HuH-7.5 (cell line): Measurements from ENCODE around the gene DISC1.
"Not testable (repeated sequence)": the region's sequence is repeated elsewhere in the genome, so short reads cannot be mapped to it uniquely, and the experiment has no call there.

ENCODE experiments used
- DNase-seq: peaks from one replicate; pipeline ENCODE4 v3.0.0; 2011; ENCODE audit warnings: low spot score

DISC1 gene

DNA sequence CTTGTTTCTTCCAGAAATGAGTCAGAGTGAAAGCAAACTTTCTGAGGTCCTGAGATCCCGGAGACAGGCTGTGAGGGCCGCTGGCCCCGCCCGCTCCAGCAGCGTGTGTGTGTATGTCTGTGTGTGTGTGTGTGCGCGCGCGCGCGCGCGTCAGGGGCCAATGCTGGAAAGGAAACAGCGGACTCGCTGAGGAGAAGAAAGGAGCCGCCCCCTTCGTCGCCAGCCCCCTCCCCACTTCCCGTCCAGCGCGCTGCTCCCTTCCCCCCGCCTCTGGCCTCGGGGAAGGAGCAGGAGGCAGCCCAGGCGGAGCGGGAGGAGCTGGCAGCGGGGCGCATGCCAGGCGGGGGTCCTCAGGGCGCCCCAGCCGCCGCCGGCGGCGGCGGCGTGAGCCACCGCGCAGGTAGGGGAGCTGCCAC, at the start of gene DISC1:
Gene DISC1, plus strand, starts transcription at position 256 of the 416 bp plus-strand sequence. Its CDS starts 78 bp downstream, at position 334.
- peak; percentile 61 for DNase-seq

DNA sequence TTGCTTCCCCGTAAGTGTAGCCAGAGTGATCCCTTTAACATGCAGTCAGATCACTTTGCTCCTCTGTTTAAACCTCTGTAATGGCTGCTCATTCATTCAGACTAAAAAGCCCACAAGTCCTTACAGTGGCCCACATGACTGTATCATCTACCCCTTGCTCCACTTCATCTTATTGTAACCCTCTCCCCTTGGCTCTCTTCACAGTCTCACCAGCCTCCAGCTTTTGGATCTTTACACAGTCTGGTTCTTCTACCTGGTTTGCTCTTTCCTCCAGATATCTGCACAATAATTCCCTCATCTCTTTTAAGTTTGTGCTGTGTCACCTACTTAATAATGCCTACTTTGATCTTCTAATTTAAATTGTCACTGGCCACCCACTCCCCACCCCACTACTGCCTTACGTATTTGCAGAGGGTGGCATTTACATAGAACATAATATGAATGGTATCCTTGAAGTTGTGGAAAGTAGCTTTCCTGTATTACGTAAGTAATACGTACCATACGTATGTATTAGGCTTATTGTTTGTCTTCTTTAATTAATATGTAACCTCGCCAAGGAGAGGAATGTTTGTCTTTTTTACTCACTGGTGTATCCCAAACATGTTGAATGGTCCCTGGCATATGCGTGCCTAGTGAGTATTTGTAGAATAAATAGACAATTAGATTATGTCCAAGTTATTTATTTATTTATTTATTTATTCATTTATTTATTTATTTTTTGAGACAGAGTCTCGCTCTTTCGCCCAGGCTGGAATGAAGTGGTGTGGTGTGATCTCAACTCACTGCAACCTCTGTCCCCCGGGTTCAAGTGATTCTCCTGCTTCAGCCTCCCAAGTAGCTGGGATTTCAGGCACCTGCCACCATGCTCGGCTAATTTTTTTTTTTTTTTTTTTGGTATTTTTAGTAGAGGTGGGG, 49.5 kb upstream of the DISC1 start:
- DNase-seq: peak; percentile 9

DNA sequence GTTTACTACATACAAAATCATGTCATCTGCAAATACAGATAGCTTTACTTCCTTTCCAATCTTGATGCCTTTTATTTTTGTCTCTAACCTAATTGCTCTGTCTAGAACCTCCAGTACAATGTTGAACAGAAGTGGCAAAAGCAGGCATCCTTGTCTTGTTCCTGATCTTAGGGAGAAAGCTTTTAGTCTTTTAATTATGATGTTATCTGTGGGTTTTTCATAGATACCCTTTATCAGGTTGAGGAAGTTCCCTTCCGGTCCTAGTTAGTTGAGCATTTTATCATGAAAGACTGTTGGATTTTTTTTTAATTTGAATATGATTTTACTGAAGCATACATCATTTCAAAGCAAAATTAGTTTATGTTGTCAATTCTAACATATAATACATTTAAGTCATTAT, 45.7 kb upstream of the DISC1 start:
- DNase-seq: no peak

DNA sequence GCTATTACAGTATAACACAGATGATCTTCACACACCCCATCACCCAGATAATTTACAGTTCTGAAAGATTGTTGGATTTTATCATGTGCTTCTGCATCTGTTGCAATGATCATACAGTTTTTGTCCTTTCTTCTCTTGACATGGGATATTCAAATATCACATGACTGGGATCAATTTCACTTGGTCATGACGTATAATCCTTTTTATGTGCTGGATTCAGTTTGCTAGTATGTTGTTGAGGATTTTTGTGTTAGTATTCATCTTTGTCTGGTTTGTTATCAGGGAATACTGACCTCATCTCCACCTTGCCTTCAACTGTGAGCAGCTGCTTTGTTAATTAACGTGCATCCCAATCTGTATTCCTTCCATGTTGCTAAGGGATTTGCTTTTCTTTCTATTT, 44.7 kb upstream of the DISC1 start:
- DNase-seq: no peak

DNA sequence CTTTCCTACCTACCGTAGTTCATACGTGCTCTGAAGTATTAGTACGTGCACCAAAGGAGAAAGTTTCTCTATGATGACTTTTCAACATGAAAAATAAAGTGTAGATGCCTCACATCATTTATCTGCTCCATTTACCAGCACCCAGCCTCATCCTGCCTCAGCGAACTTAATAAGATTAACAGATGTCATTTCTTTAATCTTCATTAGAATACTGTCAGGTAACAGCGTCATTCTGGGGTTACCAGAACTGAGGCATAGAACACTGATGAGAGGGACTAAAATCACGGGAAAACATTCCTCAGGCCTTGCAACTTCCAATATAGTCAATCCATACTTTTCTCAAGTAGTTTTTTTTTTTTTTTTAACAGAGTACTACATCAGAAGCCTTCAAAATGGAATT, 43.2 kb upstream of the DISC1 start:
- DNase-seq: no peak

DNA sequence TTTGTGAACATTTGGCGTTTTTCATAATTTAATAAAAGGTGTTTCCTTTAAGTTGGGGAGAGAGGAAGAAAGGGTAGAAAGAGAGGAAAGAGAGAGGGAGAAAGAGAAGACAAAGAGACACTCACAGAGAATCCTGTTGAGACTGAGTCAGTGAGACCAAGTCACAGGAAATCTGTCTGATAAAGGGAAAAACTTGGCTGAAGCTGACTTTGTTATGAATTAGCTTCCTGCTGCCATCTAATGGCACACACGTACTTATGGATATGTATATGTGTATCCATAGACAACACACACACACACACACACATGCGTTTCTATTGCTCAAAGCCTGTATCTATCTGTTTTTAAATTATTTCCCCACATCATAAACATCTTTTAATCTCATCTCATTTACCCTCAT, 42.5 kb upstream of the DISC1 start:
- peak; percentile 28 for DNase-seq

DNA sequence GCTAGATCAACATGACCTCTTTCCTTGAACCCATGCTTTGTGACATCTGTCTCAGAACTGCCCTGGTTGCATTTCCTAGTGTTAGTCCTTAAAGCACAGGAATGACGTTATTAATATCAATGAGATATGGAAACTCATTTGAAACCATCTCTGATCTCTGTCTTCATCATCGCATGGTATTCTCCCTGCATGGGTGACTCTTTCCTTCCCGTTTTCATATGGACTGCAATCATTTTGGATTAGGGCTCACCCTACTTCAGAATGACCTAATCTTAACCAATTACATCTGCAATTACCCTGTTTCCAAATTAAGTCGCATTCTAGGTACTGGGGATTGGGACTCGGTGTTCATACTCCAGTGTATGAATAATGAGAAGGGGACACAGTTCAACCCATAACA, 41.7 kb upstream of the DISC1 start:
- no peak for DNase-seq

DNA sequence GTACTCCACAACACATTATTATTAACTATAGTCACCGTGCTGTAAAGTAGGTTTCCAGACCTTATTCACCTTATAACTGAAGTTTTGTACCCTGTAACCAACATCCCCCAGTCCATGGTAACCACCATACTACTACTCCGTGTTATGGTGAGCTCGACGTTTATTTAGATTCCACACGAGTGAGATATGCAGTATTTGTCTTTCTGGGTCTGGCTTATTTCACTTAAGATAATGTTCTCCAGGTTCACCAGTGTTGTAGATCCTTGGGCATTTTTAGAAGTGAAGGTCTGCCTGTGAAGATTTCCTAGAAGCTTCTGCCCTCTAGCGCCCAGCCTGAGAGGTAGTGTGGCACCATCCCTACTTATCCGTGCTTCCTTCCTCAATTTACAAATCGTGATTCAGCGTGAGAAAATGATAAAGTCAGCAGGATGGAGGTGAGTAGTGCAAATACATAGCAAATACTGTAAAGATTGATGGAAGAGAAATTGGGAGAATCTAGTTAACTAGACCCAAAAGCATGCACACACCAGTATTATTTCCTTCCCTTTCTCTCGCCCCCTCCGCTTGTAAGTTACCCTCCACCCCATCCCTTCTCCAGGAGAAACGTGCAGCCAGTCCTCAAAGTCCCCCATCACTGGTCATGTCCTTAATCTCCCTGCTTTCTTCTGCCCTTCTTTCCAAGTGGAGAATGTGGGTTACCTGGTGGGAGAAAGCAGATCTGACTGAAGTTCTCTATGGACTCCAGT, 36.0 kb upstream of the DISC1 start:
- peak; percentile 29 for DNase-seq

DNA sequence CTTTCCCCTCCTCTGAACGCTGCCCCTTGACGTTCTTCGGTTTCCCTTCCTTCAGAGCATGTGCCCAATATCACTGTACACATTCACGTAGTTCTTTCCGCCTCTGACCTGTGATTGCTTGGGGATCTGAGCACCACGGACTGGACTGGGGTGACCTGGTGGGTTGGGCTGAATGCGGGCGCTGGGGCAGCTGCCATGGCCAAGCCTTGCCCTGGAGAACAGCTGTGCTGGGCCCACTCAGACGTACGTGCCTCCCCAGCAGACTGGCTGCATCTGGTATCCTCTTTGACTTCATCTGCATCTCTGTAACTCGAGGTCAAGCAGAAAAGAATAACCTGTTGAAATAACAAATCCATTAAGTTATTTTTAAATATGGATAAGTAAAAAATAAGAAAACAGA, 35.1 kb upstream of the DISC1 start:
- no peak for DNase-seq

DNA sequence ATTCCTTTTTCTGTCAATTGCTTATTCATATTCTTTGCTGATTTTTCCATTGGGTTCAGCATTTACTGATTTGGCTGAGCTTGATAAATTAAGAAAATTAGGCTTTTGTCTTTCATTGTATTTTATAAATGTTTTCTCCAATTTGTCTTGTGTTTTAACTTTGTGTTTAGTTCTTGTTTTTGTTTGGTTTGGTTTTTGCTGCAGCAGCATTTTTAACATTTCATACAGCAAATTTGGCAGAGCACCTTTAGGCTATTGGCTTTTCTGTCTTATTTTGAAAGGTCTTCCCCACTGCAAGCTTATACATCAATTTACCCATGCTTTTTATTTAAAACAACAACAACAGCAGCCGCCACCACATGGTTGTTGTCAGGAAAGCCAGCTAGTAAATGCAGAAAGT, 33.8 kb upstream of the DISC1 start:
- DNase-seq: no peak

DNA sequence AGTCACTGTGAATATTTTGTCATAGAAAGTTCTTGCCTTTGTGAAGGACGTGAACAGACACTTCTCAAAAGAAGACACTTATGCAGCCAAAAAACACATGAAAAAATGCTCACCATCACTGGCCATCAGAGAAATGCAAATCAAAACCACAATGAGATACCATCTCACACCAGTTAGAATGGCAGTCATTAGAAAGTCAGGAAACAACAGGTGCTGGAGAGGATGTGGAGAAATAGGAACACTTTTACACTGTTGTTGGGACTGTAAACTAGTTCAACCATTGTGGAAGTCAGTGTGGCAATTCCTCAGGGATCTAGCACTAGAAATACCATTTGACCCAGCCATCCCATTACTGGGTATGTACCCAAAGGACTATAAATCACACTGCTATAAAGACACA, 33.3 kb upstream of the DISC1 start:
- not testable (repeated sequence) for DNase-seq

DNA sequence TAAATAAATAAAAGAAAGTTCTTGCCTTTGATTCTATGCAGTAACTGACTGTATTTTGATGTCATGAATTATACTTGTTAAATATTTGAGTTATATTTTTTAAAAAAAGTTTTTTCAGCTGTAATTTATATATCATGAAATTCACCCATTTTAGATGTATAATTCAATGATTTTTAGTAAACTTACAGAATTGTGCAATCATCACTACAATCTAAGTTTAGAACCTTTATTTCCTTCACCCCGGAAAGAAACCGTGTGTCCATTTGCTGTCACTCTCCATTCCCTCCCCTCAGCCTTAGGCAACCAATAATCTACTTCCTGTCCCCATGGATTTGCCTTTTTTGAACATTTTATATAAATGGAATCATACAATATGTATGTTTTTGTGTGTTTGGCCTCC, 32.5 kb upstream of the DISC1 start:
- DNase-seq: no peak

DNA sequence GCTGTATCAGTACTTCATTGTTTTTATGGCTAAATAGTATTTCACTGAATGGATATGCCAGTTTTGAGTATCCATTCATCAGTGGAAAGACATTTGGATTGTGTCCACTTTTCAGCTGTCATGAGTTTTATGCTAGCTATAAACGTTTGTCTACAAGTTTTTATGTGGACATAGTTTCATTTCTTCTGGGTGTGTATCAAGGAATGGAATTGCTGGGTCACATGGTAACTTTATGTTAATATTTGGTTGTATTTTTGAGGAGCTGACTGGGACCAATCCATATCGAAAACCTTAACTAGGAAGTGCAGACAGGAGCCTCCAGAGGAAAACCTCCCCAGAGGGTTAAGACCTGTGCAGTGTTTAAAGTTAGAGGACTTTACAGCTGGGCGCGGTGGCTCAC, 31.8 kb upstream of the DISC1 start:
- DNase-seq: no peak

DNA sequence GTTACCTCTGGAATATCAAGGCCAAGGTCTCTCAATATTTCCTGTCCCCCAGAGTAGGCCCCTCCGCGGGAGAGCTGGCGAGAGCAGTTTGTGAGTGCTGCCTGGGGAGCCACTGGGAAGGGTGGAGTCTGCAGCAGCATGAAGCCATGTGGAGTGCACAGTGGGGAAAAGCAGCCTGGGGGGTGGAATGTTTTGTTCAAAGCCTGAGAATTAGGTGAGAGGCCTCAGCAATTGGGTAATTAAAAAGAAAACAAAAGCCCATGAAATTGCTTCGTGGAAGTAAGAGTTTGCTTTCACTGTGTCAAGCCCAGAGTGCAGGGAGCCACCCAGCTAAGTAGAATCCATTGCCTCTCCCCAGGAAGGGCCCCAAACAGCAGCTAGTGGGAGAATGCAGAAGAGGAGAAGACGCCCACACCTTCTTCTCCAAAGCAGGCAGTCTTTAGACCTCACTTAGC, 30.2 kb upstream of the DISC1 start:
- no peak for DNase-seq

DNA sequence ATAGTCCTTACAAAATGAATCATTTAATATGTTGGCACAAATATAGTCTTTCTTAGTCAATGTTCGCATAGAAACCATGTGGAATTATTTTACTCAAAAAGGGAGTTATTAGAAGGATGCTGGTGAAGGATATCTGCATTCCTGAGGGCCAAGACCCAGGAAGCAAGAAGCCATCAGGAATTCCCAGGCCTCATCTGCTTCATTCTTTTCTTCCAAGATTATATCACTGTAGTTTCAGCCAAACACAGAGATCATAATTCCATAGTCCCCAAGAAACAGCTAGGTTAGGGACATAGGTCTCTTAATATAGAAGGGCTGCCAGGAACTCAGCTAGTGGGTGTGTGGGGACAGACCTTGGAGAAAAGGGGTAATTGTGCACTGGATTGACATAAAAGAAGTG, 28.6 kb upstream of the DISC1 start:
- no peak for DNase-seq

DNA sequence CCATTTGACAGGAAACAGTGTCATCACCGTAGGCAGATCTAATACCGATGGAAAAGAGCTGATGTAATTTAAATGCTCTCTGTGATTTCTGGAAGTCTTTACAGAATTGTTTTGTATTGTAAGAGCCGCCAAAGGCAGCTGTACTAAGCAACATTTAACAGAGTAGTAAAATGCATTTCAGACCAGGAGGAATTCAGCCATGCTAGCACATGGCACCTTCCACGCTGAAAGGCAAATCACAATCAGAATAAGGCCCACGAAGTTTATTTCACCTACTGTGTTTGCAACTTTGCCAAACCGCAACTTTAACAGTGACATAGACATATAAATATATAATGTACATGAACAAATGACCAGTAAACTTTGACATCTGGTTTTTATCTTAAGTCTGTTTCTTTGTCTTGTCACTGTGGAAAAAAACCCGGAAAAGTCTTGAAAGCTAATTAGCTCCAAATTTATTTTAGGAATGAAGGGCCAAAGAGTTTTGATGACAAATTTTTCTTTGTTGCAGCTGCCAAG, 26.1 kb upstream of the DISC1 start:
- DNase-seq: no peak

DNA sequence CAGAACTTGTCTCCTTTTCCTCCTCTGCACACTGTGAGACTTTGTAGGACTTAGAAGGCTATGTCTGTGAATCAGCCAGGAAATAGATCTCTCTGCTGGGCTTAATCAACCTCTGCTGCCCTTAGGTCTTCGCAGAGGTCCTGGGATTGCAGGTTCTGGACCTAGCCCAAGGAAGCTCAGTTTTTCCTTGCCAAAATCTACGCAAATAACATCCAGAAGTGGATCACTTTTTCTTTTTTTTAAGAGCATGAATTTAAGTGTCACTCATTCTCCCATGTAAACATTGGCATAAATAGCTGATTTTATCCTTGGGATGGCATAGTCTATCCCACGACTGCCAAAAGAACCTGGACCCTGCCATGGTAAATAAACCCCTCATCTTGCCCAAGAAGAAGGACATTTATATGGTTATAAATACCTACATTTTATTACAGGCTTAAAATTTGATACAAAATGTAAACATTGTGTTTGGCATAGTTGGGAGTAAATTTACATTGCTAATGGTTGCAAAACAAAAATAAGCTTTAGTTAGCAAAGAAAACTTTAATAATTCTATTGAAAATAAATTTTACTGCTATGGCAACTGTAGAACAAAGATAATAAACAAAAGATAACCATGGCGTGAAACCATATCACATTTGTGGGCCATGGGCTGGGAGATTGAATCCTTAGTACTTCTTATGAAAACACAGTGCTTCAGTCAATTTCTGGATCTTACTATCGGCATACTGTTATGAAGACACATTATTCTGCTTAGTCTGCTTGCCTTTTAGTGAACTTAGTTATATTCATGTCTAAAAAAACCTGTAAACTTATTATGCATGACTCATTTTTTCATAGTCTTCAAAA, 24.5 kb upstream of the DISC1 start:
- DNase-seq: no peak

DNA sequence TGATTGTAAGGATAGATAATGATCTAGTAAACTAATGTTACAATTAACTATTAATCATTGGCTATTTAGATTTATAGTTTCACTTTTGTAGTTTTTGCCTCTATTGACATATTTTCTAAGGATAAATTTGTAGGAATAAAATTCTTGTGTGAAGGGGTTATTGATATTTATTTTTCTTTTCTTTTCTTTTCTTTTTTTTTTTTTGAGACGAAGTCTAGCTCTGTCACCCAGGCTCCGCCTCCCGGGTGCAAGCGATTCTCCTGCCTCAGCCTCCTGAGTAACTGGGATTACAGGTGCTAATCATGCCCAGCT, 24.0 kb upstream of the DISC1 start:
- DNase-seq: no peak

DNA sequence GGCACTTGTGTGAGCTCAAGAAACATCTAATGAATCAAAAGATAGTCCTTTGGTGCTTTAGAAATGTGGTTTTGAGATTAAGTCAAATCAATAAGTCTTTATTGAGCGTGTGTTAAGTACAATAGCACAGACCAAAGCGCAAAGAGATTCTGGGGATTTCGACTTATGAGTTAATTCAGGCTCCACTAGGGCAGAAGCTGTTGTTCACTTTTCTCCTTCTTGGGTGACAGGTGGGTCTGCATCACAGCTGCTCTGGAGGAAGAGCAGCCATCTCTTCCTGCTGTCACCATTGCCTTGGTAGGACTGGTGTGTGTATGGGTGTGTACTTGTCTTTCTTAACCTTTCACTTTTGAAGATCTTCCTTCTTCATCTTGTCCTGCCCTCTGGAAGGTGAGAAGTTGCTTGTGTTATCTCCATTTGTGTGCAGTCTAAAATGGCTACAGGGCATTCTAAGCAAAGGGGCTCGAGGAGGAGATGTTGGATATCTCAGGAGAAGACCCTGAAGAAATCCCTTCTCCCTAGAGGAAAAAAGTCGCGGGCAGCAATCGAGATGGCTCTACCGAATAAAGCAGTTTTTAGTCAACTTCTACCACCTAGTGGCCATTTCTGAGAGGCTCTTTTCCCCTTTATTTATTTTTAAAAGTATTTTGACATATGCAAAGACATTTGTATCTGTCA, 22.9 kb upstream of the DISC1 start:
- no peak for DNase-seq

DNA sequence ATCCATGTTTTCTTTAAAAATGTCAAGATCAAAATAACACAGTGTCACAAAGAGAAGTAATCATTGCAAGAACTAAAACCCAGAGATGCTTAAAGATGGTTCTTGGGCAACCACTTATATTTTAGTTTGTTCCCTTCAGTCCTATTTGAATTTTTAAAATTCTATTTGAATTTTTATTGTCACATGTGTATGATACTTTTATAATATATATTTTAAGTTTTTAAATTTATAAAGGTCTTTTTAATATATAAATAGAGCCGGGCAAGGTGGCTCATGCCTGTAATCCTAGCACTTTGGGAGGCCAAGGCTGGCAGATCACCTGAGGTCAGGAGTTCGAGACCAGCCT, 22.3 kb upstream of the DISC1 start:
- no peak for DNase-seq

DNA sequence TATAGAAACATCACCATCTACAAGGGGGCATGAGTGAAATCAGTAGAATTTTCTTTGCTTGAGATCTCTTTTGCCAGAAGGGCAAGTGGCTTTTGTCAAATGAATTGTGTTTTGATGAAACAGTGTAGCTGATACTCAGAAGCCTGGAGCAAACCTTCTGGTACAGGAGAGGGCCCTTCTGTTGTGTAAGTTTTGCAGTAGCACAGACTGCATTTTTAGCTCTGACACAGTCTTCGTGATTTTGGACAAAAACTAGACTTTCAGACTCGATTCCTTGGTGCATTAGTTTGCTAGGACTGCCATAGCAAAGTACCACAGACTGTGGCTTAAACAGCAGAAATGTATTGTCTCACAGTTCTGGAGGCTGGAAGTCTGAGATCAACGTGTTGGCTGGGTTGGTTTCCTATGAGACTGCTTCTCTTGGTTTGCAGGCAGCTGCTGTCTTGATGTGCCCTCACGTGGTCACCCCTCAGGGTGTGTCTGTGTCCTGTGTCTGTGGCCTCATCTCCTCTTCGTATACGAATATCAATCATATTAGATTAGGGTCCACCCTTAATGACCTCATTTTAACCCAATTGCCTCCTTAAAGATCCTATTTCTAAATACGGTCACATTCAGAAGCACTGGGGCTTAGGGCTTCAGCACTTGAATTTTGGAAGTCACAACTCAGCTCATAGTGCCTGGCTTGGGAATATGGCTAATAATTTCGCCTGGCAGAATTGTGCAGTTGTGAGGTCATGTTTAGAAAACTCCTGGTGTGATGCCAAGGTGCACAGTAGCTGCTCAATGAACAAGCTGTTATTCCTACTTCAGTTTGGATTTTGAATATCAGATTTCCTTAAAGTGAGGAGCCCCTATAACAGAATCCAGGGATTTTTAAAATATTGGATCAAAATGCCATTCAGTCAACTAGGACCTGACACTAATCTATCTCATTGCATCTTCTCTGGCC, 21.2 kb upstream of the DISC1 start:
- no peak for DNase-seq
